GM03348 (cell line): ENCODE data around the gene PDLIM4.

Source experiments
- DNase-seq: peaks from one replicate; pipeline ENCODE4 v3.0.0; 2012; ENCODE audit warnings: low spot score

The PDLIM4 gene

GRCh38 chr5:132227485-132228240 is 29.8 kb upstream of the PDLIM4 start, which contains the start of gene P4HA2:
Gene P4HA2, minus strand, starts transcription at chr5:132227853. Its CDS starts 9,227 bp downstream, at chr5:132218626.
- DNase-seq = peak; percentile 94

- DNase-seq = no peak
Observed at GRCh38 chr5:132228241-132229035, 29.1 kb upstream of the PDLIM4 start.

GRCh38 chr5:132229236-132229635 is 28.3 kb upstream of the PDLIM4 start:
- no peak for DNase-seq

GRCh38 chr5:132230871-132231270 is 26.6 kb upstream of the PDLIM4 start:
- no peak for DNase-seq

- DNase-seq = no peak
Observed at GRCh38 chr5:132232465-132232864, 25.0 kb upstream of the PDLIM4 start.

DNA sequence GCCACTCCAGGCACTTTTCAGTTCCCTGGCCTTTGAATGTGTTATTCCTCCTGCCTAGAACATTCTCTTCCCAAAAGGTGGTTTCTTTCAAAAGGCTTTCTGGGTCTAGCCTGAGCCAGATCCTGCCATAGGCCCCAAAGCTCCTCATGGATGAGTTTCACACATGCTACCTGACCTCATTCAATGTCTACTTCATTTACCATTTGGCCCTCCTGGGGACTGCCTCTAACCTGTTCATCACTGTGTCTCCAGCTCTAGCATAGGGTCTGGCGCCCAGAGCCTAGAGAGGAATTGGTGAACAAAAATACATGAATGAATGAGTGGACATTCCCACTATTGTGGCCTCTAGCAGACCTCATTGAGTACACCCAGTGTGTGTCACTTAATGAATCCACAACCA is 24.4 kb upstream of the PDLIM4 start:
- DNase-seq = no peak

- DNase-seq = no peak
Observed at GRCh38 chr5:132233811-132234683, 23.4 kb upstream of the PDLIM4 start.

DNA sequence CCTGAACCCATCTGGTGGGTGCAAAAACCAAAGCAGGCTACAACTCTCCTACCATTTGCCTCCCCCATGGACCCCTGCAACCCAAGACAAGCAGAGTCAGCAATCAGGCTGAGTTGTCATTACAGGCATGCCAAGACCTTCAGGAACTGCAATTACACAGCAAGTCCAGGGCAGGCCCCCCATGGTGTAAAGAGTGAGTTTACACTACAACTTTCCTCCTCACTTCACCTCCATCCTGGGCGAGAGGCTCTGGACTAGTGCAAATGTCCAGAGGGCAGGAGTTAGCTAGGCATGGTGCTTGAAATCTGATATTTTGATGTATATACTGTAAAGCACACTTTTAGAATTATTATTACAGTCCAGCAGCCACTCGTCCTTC is 22.8 kb upstream of the PDLIM4 start:
- DNase-seq = no peak

- DNase-seq = no peak
Observed at GRCh38 chr5:132235340-132235739, 22.2 kb upstream of the PDLIM4 start.

DNA sequence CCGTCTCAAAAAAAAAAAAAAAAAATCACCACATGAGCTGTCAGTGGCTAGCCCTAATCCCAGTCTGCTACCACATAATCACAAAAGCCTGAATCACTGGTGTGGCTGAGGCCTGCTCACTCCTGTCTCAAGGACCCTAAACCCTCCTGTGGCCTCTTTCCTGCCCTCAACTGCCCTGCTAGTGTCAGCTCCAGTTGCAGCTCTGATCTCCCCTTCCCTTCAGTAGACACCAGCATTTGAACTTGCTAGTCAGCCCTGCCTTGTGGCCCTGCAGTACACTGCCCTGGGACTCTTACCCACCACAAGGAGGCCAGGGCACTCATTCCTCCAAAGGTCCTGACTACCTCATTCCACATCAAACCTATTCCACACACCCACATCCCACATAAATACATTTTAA is 20.4 kb upstream of the PDLIM4 start:
- DNase-seq = peak; percentile 30

DNA sequence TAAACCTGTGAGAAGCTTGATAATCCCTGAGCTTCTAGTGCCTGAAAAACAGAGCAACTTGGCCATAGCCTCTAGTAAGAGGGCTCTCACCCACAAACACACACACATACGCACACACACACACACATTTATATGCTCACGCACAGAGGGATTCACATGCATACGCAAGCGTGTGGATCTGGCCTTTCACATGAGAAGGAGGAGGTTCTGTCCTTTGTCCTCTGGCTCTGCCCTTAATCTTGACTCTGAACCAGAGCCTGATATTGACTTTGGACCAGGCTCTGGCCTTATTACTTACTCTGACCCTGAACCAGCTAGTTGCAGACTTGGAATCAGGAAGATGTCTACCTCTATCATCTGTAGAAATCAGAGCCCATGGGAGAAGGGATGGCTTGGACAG is 19.8 kb upstream of the PDLIM4 start:
- no peak for DNase-seq

DNA sequence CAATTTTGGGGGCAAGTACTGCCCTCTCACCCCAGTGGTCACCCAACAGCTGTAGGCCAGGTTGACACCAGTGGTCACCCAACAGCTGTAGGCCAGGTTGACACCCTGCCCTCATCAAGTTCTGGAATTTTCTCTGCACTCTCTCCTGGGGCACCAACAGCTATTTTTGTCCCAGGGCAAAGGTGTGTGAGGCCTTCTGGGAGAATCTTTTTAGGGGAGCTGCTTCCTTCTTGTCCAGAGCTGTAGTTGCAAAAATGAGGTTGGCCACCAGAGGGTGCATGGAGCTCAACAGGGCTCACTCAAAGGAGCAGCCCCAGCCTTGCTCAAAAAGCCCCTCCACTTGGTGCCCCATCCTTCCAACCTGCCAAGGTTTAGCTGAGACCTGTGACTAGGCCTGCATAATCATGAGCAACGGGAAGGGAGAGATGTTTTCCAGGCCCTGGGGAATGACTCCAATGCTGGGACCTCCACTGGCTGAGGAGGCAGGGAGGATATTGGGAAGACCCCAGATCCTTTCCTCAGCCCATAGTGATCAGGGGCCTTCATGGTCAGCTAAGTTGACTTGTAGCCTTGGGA is 19.2 kb upstream of the PDLIM4 start:
- DNase-seq = peak; percentile 77

- no peak for DNase-seq
Observed at GRCh38 chr5:132238901-132239500, 18.5 kb upstream of the PDLIM4 start.

DNA sequence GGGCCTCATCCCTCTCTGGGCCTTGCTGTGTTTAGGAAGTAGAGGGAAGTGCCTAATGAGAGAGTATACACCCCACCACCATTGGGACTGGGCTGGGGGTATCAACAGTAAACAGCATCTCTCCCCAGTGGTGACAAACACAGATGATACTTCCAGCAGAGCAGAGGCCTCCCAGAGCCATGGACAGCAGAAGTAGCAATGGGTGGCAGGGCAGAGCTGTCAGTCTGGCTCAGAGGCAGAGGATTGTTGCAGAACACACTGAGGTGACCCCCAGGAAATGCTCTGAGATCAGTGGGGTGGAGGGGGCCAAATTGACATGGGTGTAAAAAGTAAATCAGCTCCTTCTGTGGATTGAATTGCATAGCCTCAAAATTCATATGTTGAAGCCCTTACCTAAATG is 17.7 kb upstream of the PDLIM4 start:
- DNase-seq = no peak

GRCh38 chr5:132243366-132243977 is 14.0 kb upstream of the PDLIM4 start:
- no peak for DNase-seq

DNA sequence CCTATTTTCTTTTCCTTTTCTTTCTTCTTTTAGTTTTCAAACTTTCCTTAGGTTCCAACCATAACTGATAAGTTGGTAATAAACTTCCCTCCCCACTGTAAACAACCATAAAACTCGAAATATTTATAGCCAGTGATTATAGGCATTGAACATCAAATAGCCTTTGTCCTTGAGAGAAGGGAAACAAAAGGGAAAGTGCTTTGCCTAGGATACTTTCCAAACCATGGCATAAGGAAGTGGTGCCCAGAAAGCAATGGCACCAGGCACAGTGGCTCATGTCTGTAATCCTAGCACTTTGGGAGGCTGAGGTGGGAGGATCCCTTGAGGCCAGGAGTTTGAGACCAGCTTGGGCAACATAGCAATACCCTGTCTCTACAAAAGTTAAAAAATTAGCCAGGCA is 11.9 kb upstream of the PDLIM4 start:
- no peak for DNase-seq

- DNase-seq = no peak
Observed at GRCh38 chr5:132246806-132247205, 10.7 kb upstream of the PDLIM4 start.

GRCh38 chr5:132250547-132250946 is 6.9 kb upstream of the PDLIM4 start:
- DNase-seq = no peak

- no peak for DNase-seq
Observed at GRCh38 chr5:132251220-132251725, 6.2 kb upstream of the PDLIM4 start.

DNA sequence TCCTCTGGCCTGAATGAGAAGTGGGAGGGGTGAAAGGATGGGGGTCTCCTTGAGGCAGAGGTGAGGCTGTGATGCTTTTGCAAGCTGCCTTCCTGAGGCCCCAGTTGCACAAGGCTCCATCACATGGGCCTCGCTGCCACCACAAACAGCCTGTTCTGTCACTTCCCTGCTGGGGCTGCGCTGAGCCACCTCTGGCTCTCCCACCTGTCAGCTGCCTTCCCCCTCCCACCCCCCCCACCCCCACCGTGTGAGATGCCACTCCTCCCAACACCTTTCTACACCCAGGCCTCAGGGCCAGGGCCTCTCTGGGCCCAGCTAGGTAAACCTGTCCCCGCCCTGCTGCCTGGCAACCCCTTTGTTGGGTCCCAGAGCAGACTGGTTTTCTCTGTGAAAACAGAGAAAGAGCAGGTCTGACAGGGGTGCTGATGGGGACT is 4.5 kb upstream of the PDLIM4 start:
- DNase-seq = no peak
